Ovary (tissue), 9 donors: ENCODE measurements around the gene CHCHD6. TPM values are rescaled to one million over a fixed set of nuclear protein-coding genes. Genes with fewer than 3 reads are reported as not detected.
A peak's percentile ranks its signal among the peaks of the same experiment; 100 is the strongest.

ENCODE experiments used
- DNase-seq, 5 donors: peaks; one replicate each; pipeline ENCODE4 v3.0.0-alpha.2; 2019 to 2020
- H3K27ac ChIP-seq, 2 donors: fragments of 200-600 bp; one replicate each; pipeline versions ENCODE4 v1.5.1 to v1.8.0; 2019 to 2022
- H3K27me3 ChIP-seq: fragments of 200-600 bp; one replicate; pipeline ENCODE4 v1.8.0; 2022
- H3K36me3 ChIP-seq: fragments of 200-600 bp; sonication (generic); one replicate; pipeline ENCODE4 v1.5.1; 2019
- H3K4me1 ChIP-seq: one replicate; pipeline ENCODE4 v1.8.1; 2013; ENCODE audit warnings: mild to moderate bottlenecking, moderate library complexity; ENCODE audit not compliant: insufficient read depth
- H3K4me3 ChIP-seq: fragments of 200-600 bp; sonication (generic); one replicate; pipeline ENCODE4 v1.5.1; 2017
- H3K9me3 ChIP-seq, 2 donors: fragments of 200-600 bp in 1 of 2; sonication (generic) in 1 of 2; one replicate each; pipeline versions ENCODE4 v1.5.1 to v1.8.1; 2013 to 2019; ENCODE audit warnings: mild to moderate bottlenecking in 1 of 2, moderate library complexity in 1 of 2
- EP300 ChIP-seq: sonication (generic); formaldehyde crosslinking; IDR thresholded peaks from one replicate; pipeline ENCODE4 v1.6.1; 2017; ENCODE audit warnings: antibody characterized with exemption
- POLR2A ChIP-seq: fragments of 450-650 bp; IDR thresholded peaks from one replicate; pipeline ENCODE4 v1.6.1; 2017; ENCODE audit warnings: antibody characterized with exemption, mild to moderate bottlenecking, moderate library complexity
- WGBS, 3 donors: extraction: QIAGEN DNeasy Blood & Tissue Kit in 1 of 3; methylation state at CpG; one replicate each; pipeline versions ENCODE4 v1.1.5 to v1.1.7; 2013 to 2017; 5-methylcytosine and 5-hydroxymethylcytosine counted together
- intact Hi-C, 4 donors: fragments of 100-400 bp; cut with DNase I; formaldehyde crosslinking; loops; one replicate each; pipeline versions ENCODE4 v1.11.0 to v1.15.1; 2022 to 2023
- polyA plus RNA-seq, 2 donors: library from polyadenylated mRNA; stranded (reverse); fragments of 200-250 nt in 1 of 2; fragments of 350-450 nt in 1 of 2; fragmentation: Illumina TruSeq in 1 of 2; extraction: RNeasy Lipid Tissue Mini Kit (QIAGEN cat#74804) in 1 of 2; gene quantifications; one replicate each; pipeline ENCODE4 v1.2.3, GENCODE V29; 2013 to 2014
- total RNA-seq, 7 donors: library from RNA; depleted of rRNA in 2 of 7; stranded (reverse); fragments of >200 nt in 2 of 7; fragmentation: NEBNext Ultra II Directional in 3 of 7; extraction: Animal tissue kit (Norgen Biotek cat#: 25700) in 3 of 7; gene quantifications; one replicate each; pipeline versions ENCODE4 v1.1.0 to v1.2.4, GENCODE V29; 2016 to 2023
- TF ChIP-seq, protein P1 (sequence below), 3 donors: fragments of 450-650 bp in 2 of 3; fragments of 200-600 bp in 1 of 3; IDR thresholded peaks; one replicate each; pipeline versions ENCODE4 v1.5.1 to v1.8.0; 2016 to 2022; ENCODE audit warnings: antibody characterized with exemption in 3 of 3, mild to moderate bottlenecking in 1 of 3
- donor health status: DM: no; HTN: no; CAD: no; lungs with moderate emphysema.
- donor health status: DM: no; HTN: no; CAD: no.
- donor health status: Bipolar disorder and iron deficiency.
- donor health status: DM: yes; HTN: yes; CAD: no.
- donor health status: DM: no; HTN: no; CAD: no.
- donor health status: DM: yes; HTN: yes; CAD: no.

CHCHD6 gene
- total and polyA plus RNA-seq, 9 donors, result 8.5 to 24.6 (median 19.5) TPM

DNA sequence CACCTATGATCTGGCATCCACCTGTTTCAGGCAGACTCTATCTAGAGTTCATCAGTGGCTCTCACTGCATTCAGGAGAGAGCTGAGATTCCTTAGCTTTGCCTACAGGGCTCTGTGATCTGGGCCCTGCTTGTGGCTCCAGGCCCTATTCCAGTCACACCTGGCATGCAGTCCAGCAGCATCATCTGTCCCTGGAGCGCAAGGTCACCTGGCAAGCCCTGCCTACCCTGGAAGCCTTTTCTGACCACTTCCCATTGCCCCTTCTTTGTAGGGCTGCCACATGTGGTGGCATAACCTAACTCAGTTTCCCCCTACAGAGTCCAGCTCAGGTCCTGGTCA lies 163.8 kb downstream of the CHCHD6 start:
- WGBS, 3 donors, result 98 to 100% (median 100%) methylated on average over 1 of the region's 1 CpG
- Histone ChIP-seq H3K36me3 (no peaks in the 10 kb centered on the region), H3K27ac (no peak overlapping the region), H3K9me3 (no peaks in the 10 kb centered on the region), H3K27me3 (no peaks in the 10 kb centered on the region), H3K4me1 (no peaks in the 10 kb centered on the region), H3K4me3 (no peak overlapping the region)
- intact Hi-C loops, result no loop called here
- DNase-seq, result no peak
- TF ChIP-seq EP300 (no peak), POLR2A (no peak)
- TF ChIP-seq, protein P1, sequence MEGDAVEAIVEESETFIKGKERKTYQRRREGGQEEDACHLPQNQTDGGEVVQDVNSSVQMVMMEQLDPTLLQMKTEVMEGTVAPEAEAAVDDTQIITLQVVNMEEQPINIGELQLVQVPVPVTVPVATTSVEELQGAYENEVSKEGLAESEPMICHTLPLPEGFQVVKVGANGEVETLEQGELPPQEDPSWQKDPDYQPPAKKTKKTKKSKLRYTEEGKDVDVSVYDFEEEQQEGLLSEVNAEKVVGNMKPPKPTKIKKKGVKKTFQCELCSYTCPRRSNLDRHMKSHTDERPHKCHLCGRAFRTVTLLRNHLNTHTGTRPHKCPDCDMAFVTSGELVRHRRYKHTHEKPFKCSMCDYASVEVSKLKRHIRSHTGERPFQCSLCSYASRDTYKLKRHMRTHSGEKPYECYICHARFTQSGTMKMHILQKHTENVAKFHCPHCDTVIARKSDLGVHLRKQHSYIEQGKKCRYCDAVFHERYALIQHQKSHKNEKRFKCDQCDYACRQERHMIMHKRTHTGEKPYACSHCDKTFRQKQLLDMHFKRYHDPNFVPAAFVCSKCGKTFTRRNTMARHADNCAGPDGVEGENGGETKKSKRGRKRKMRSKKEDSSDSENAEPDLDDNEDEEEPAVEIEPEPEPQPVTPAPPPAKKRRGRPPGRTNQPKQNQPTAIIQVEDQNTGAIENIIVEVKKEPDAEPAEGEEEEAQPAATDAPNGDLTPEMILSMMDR (IDR thresholded peaks at IDR 0.05), result no peak

- peak in 1 of 5 donors; percentile 2 for DNase-seq
- intact Hi-C loops, result no loop called here
- no peaks in the 10 kb centered on the region for H3K27me3 ChIP-seq
- no peaks in the 10 kb centered on the region for H3K9me3 ChIP-seq
- H3K27ac ChIP-seq, result no peak overlapping the region
- H3K4me1 ChIP-seq, result no peaks in the 10 kb centered on the region
- H3K36me3 ChIP-seq, result no peaks in the 10 kb centered on the region
- 81 to 94% (median 91%) methylated on average over 9 of the region's 9 CpGs for WGBS, 3 donors
- H3K4me3 ChIP-seq, result no peak overlapping the region
- TF ChIP-seq POLR2A (no peak), EP300 (no peak)
- TF ChIP-seq, protein P1 (IDR thresholded peaks at IDR 0.05), result no peak
Measured at GRCh38 chr3:126870608-126871210, 166.7 kb downstream of the CHCHD6 start.

DNA sequence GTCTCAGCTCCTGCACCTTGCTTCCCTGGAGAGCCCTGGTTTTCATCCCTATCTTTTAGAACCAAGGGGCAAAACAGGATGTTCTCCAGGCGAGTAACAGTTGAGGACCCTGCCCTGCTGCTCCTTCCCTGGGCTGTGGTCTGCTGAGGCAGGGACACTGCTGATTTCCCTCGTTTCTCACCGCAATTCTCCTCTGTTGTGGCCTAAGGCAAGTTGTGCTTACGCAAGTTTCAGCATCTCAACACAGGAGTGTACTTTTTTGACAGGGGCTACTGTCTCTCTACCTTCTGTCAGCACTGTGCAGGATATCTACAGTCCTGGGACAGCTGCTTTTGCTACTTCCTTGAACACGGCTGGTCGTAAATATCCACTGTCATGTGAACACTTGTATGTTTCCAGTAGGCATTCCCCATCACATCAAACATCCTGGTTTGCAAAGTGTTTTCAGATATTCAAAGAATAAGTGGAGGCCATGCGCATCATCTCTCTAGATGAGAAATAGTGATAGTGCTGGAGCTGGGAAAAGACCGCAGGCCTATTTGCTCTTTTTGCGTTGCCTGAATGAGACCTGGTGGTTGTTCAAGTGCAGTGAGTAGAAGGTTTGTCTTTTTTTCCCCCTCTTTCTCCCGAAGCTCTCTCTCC lies 168.8 kb downstream of the CHCHD6 start:
- TF ChIP-seq, protein P1 (IDR thresholded peaks at IDR 0.05), result no peak
- TF ChIP-seq EP300 (no peak), POLR2A (no peak)
- H3K4me3 ChIP-seq, result no peak overlapping the region
- H3K27me3 ChIP-seq, result no peaks in the 10 kb centered on the region
- 91 to 94% (median 93%) methylated on average over 10 of the region's 10 CpGs for WGBS, 3 donors
- H3K36me3 ChIP-seq, result no peaks in the 10 kb centered on the region
- no peak overlapping the region for H3K27ac ChIP-seq
- no peaks in the 10 kb centered on the region for H3K9me3 ChIP-seq
- intact Hi-C loops, result no loop called here
- peak in 1 of 5 donors; percentile 3 for DNase-seq
- H3K4me1 ChIP-seq, result no peaks in the 10 kb centered on the region

DNA sequence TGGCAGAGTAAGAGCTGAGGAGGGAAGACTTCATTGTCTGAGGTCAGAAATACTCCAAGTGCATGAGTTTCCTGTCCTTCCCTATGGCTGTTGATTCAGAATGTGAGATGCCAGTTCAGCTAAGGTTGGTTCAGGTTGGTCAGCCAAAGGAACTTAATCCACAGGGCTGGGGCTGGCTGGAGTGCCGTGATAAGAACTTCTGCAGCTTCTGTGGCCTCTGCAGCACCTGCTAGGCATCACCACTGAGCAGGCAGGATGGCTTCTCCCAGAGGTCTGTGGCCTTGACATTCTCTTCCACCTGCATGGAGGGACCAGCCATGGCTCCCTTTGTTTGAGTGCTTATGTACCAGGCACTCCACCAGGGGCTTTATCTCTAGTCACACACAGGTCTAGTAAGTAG lies 169.4 kb downstream of the CHCHD6 start:
- intact Hi-C loops, result no loop called here
- Histone ChIP-seq H3K27me3 (no peaks in the 10 kb centered on the region), H3K4me1 (no peaks in the 10 kb centered on the region), H3K4me3 (no peak overlapping the region), H3K36me3 (no peaks in the 10 kb centered on the region), H3K9me3 (no peaks in the 10 kb centered on the region), H3K27ac (no peak overlapping the region)
- TF ChIP-seq, protein P1 (IDR thresholded peaks at IDR 0.05), result no peak
- WGBS, 3 donors, result 88 to 100% (median 90%) methylated on average over 1 of the region's 1 CpG
- peak in 1 of 5 donors; percentile 13 for DNase-seq
